ENCODE data around the gene FHIT. TPM values are rescaled to one million over a fixed set of nuclear protein-coding genes. Genes with fewer than 3 reads are reported as not detected.

Gene FHIT
- total and polyA plus RNA-seq, 8 donors, result 1.8 to 10.6 (median 7.1) TPM

DNA sequence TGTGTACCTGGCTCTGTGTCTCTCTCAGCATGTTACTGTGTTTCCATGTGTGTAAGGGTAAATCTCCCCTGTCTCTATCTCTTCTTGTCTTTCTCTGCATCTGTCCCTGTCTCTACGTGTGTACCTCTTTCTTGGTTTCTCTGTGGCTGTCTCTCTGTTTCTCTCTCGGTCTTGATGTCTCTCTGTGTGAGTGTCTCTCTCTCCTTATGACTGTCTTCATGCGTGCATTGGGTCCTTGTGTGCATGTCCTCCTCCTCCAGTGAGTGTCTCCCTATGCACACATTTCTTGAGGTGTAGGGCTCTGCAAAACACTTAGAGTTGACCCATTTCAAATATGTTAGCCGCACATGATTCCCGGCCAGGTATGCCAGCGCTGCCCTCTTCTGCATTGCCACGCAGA is 1298.1 kb downstream of the FHIT start:
- 93 to 97% (median 94%) methylated on average over 7 of the region's 7 CpGs for WGBS, 5 donors
- no peaks in the 10 kb centered on the region for H3K27me3 ChIP-seq
- no peaks in the 10 kb centered on the region for H3K36me3 ChIP-seq
- no peaks in the 10 kb centered on the region for H3K4me1 ChIP-seq
- intact Hi-C loops (cut with DNase I; ENCODE audit: low total_unique reads), result no loop called here
- TF ChIP-seq CTCF (IDR thresholded peaks at IDR 0.05) (no peak), POLR2A (IDR thresholded peaks at IDR 0.05) (no peak), POLR2AphosphoS5 (IDR thresholded peaks at IDR 0.05) (no peak), EP300 (IDR thresholded peaks at IDR 0.05) (no peak)
- no peak for DNase-seq
- no peaks in the 10 kb centered on the region for H3K9me3 ChIP-seq
- H3K4me3 ChIP-seq, result no peak overlapping the region
- H3K27ac ChIP-seq, result no peak overlapping the region

DNA sequence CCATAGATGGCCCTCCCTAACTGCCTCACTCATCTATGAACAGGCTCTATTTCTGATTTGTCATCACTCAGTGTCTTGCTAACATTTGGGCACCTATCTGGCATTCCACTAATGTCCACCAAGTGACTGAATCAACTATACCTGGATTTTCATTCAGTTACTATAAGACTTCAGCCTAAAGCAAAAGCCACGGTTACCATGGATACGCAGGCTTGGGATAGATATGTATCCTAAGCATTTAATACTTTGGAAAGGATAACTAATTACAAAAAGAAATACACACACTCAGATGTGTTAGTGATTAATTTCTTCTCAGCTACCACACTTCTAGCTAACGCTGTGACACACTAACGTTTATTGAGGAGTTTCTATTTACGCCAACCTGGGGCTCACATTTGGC is 1301.9 kb downstream of the FHIT start:
- H3K4me1 ChIP-seq, result no peaks in the 10 kb centered on the region
- WGBS, 5 donors, result 65 to 78% (median 70%) methylated on average over 5 of the region's 5 CpGs
- TF ChIP-seq POLR2A (IDR thresholded peaks at IDR 0.05), result no peak
- no peak for TF ChIP-seq EP300 (IDR thresholded peaks at IDR 0.05)
- TF ChIP-seq CTCF (IDR thresholded peaks at IDR 0.05), result no peak
- TF ChIP-seq POLR2AphosphoS5 (IDR thresholded peaks at IDR 0.05), result no peak
- H3K36me3 ChIP-seq, result no peaks in the 10 kb centered on the region
- no peak for DNase-seq
- no peak overlapping the region for H3K27ac ChIP-seq
- intact Hi-C loops (cut with DNase I; ENCODE audit: low total_unique reads), result no loop called here
- H3K4me3 ChIP-seq, result no peak overlapping the region
- no peaks in the 10 kb centered on the region for H3K9me3 ChIP-seq
- H3K27me3 ChIP-seq, result no peaks in the 10 kb centered on the region

- no peak for TF ChIP-seq CTCF (IDR thresholded peaks at IDR 0.05)
- no peak for TF ChIP-seq EP300 (IDR thresholded peaks at IDR 0.05)
- no peak for TF ChIP-seq POLR2AphosphoS5 (IDR thresholded peaks at IDR 0.05)
- TF ChIP-seq POLR2A (IDR thresholded peaks at IDR 0.05), result no peak
- Histone ChIP-seq H3K9me3 (no peaks in the 10 kb centered on the region), H3K27ac (no peak overlapping the region), H3K4me1 (no peaks in the 10 kb centered on the region), H3K4me3 (no peak overlapping the region), H3K36me3 (no peaks in the 10 kb centered on the region), H3K27me3 (no peaks in the 10 kb centered on the region)
- DNase-seq, result no peak
- intact Hi-C loops (cut with DNase I; ENCODE audit: low total_unique reads), result no loop called here
- 55 to 80% (median 68%) methylated on average over 1 of the region's 1 CpG for WGBS, 5 donors
These were observed 1304.9 kb downstream of the FHIT start for GRCh38 chr3:59946401-59946800.

DNA sequence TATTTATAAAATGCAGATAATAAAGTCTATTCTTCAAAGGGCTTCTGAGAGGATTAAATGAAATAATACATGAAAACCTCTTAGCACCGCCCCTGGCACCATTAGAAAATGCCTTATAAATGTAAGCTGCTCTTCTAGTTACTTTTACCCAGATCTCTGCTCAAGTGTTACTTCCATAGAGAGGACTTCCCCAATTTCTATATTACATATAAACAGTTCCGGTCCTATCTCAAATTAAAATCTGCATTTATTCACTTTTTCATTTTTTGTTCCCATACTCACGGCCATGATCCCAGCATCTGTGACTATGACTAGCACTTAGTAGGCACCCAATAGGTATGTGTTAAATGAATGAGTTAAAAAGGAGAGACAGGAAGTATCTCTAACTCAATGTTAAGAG is 1310.5 kb downstream of the FHIT start:
- Histone ChIP-seq H3K27ac (no peak overlapping the region), H3K9me3 (no peaks in the 10 kb centered on the region), H3K4me3 (no peak overlapping the region), H3K36me3 (no peaks in the 10 kb centered on the region), H3K4me1 (no peaks in the 10 kb centered on the region), H3K27me3 (no peaks in the 10 kb centered on the region)
- TF ChIP-seq EP300 (IDR thresholded peaks at IDR 0.05) (no peak), POLR2AphosphoS5 (IDR thresholded peaks at IDR 0.05) (no peak), CTCF (IDR thresholded peaks at IDR 0.05) (no peak), POLR2A (IDR thresholded peaks at IDR 0.05) (no peak)
- no peak for DNase-seq
- intact Hi-C loops (cut with DNase I; ENCODE audit: low total_unique reads), result no loop called here
- 79 to 92% (median 90%) methylated on average over 3 of the region's 3 CpGs for WGBS, 5 donors
